Measurements from ENCODE around the gene NR3C1. TPM values are rescaled to one million over a fixed set of nuclear protein-coding genes. Genes with fewer than 3 reads are reported as not detected.

NR3C1 gene
- total RNA-seq, 1 donor from 2014 or later: 62.2 TPM

GRCh38 chr5:143248391-143248790 lies 155.1 kb downstream of the NR3C1 start:
- Mint-ChIP-seq H3K9me3 (peaks cover 28% of the 10 kb centered on the region), H3K36me3 (ENCODE audit: low read depth) (peaks cover 6% of the 10 kb centered on the region), H3K27me3 (no peaks in the 10 kb centered on the region), H3K4me1 (no peaks in the 10 kb centered on the region), H3K27ac (no peak overlapping the region), H3K4me3 (no peak overlapping the region)
- intact Hi-C loops (cut with micrococcal nuclease): no loop called here
- DNase-seq: no peak

- Mint-ChIP-seq H3K27ac (no peak overlapping the region), H3K4me1 (no peaks in the 10 kb centered on the region), H3K27me3 (no peaks in the 10 kb centered on the region), H3K9me3 (peaks cover 28% of the 10 kb centered on the region), H3K36me3 (ENCODE audit: low read depth) (peaks cover 6% of the 10 kb centered on the region), H3K4me3 (no peak overlapping the region)
- DNase-seq: no peak
- intact Hi-C loops (cut with micrococcal nuclease): no loop called here
Observed at GRCh38 chr5:143247134-143247815, 156.2 kb downstream of the NR3C1 start.

- Mint-ChIP-seq H3K27ac (no peak overlapping the region), H3K4me1 (no peaks in the 10 kb centered on the region), H3K36me3 (ENCODE audit: low read depth) (peaks cover 6% of the 10 kb centered on the region), H3K27me3 (no peaks in the 10 kb centered on the region), H3K4me3 (no peak overlapping the region), H3K9me3 (peaks cover 24% of the 10 kb centered on the region)
- intact Hi-C loops (cut with micrococcal nuclease): no loop called here
- DNase-seq: no peak
Observed at GRCh38 chr5:143245929-143246561, 157.4 kb downstream of the NR3C1 start.

- peaks cover 24% of the 10 kb centered on the region for H3K9me3 Mint-ChIP-seq
Observed at GRCh38 chr5:143244990-143245389, 158.5 kb downstream of the NR3C1 start.

GRCh38 chr5:143244000-143244736 lies 159.3 kb downstream of the NR3C1 start:
- Mint-ChIP-seq H3K27ac (no peak overlapping the region), H3K9me3 (peaks cover 20% of the 10 kb centered on the region), H3K36me3 (ENCODE audit: low read depth) (peaks cover 6% of the 10 kb centered on the region), H3K4me1 (no peaks in the 10 kb centered on the region), H3K27me3 (no peaks in the 10 kb centered on the region), H3K4me3 (no peak overlapping the region)
- DNase-seq: no peak
- intact Hi-C loops (cut with micrococcal nuclease): no loop called here

More at GRCh38 chr5:143244990-143245389, 158.5 kb downstream of the NR3C1 start:
- Mint-ChIP-seq H3K4me3 (no peak overlapping the region), H3K27ac (no peak overlapping the region), H3K36me3 (ENCODE audit: low read depth) (peaks cover 6% of the 10 kb centered on the region), H3K4me1 (no peaks in the 10 kb centered on the region), H3K27me3 (no peaks in the 10 kb centered on the region)
- intact Hi-C loops (cut with micrococcal nuclease): no loop called here
- no peak for DNase-seq

GRCh38 chr5:143243103-143243502 lies 160.4 kb downstream of the NR3C1 start:
- Mint-ChIP-seq H3K4me1 (no peaks in the 10 kb centered on the region), H3K4me3 (no peak overlapping the region), H3K27me3 (no peaks in the 10 kb centered on the region), H3K9me3 (peaks cover 26% of the 10 kb centered on the region), H3K27ac (no peak overlapping the region), H3K36me3 (ENCODE audit: low read depth) (peaks cover 6% of the 10 kb centered on the region)
- DNase-seq: no peak
- intact Hi-C loops (cut with micrococcal nuclease): no loop called here

- DNase-seq: no peak
- intact Hi-C loops (cut with micrococcal nuclease): no loop called here
- Mint-ChIP-seq H3K4me1 (no peaks in the 10 kb centered on the region), H3K27ac (no peak overlapping the region), H3K27me3 (no peaks in the 10 kb centered on the region), H3K9me3 (peaks cover 22% of the 10 kb centered on the region), H3K4me3 (no peak overlapping the region), H3K36me3 (ENCODE audit: low read depth) (peaks cover 2% of the 10 kb centered on the region)
Observed at GRCh38 chr5:143241892-143242291, 161.6 kb downstream of the NR3C1 start.

- no peak overlapping the region for H3K27ac Mint-ChIP-seq
- intact Hi-C loops (cut with micrococcal nuclease): no loop called here
- no peaks in the 10 kb centered on the region for H3K4me1 Mint-ChIP-seq
- no peak overlapping the region for H3K4me3 Mint-ChIP-seq
- H3K27me3 Mint-ChIP-seq: peaks cover 2% of the 10 kb centered on the region
- H3K36me3 Mint-ChIP-seq (ENCODE audit: low read depth): peaks cover 2% of the 10 kb centered on the region
- no peak for DNase-seq
- peaks cover 29% of the 10 kb centered on the region for H3K9me3 Mint-ChIP-seq
Observed at GRCh38 chr5:143239882-143240518, 163.5 kb downstream of the NR3C1 start.

GRCh38 chr5:143238620-143239019 lies 164.9 kb downstream of the NR3C1 start:
- intact Hi-C loops (cut with micrococcal nuclease): no loop called here
- Mint-ChIP-seq H3K27ac (no peak overlapping the region), H3K36me3 (ENCODE audit: low read depth) (no peaks in the 10 kb centered on the region), H3K27me3 (peaks cover 2% of the 10 kb centered on the region), H3K4me1 (no peaks in the 10 kb centered on the region), H3K4me3 (no peak overlapping the region), H3K9me3 (peaks cover 19% of the 10 kb centered on the region)
- no peak for DNase-seq

GRCh38 chr5:143237664-143238063 lies 165.8 kb downstream of the NR3C1 start:
- no peak overlapping the region for H3K4me3 Mint-ChIP-seq
- H3K27ac Mint-ChIP-seq: no peak overlapping the region
- DNase-seq: no peak
- intact Hi-C loops (cut with micrococcal nuclease): no loop called here
- H3K4me1 Mint-ChIP-seq: no peaks in the 10 kb centered on the region
- H3K9me3 Mint-ChIP-seq: peaks cover 19% of the 10 kb centered on the region
- H3K36me3 Mint-ChIP-seq (ENCODE audit: low read depth): no peaks in the 10 kb centered on the region
- H3K27me3 Mint-ChIP-seq: peaks cover 2% of the 10 kb centered on the region

- H3K4me3 Mint-ChIP-seq: no peak overlapping the region
- H3K9me3 Mint-ChIP-seq: peaks cover 19% of the 10 kb centered on the region
- intact Hi-C loops (cut with micrococcal nuclease): no loop called here
- no peak for DNase-seq
- peaks cover 2% of the 10 kb centered on the region for H3K27me3 Mint-ChIP-seq
- no peaks in the 10 kb centered on the region for H3K36me3 Mint-ChIP-seq (ENCODE audit: low read depth)
- H3K4me1 Mint-ChIP-seq: peaks cover 5% of the 10 kb centered on the region
- H3K27ac Mint-ChIP-seq: no peak overlapping the region
Observed at GRCh38 chr5:143236682-143237081, 166.8 kb downstream of the NR3C1 start.

GRCh38 chr5:143235423-143235822 lies 168.1 kb downstream of the NR3C1 start:
- Mint-ChIP-seq H3K4me1 (peaks cover 11% of the 10 kb centered on the region), H3K4me3 (no peak overlapping the region), H3K27ac (no peak overlapping the region), H3K9me3 (peaks cover 19% of the 10 kb centered on the region), H3K27me3 (peaks cover 2% of the 10 kb centered on the region), H3K36me3 (ENCODE audit: low read depth) (peaks cover 2% of the 10 kb centered on the region)
- no peak for DNase-seq
- intact Hi-C loops (cut with micrococcal nuclease): no loop called here

GRCh38 chr5:143234162-143234842 lies 169.2 kb downstream of the NR3C1 start:
- Mint-ChIP-seq H3K36me3 (ENCODE audit: low read depth) (peaks cover 2% of the 10 kb centered on the region), H3K4me1 (peaks cover 23% of the 10 kb centered on the region), H3K9me3 (peaks cover 19% of the 10 kb centered on the region), H3K4me3 (no peak overlapping the region), H3K27me3 (peaks cover 2% of the 10 kb centered on the region), H3K27ac (no peak overlapping the region)
- intact Hi-C loops (cut with micrococcal nuclease): no loop called here
- DNase-seq: no peak

Data from activated CD4-positive, alpha-beta T cell treated with anti-CD3 and anti-CD28 coated beads, Interleukin-2, amount 10 ng/mL, durations not matched to agents 24 days and 14 days (primary cell).